ENCODE results near the gene SSH2. TPM values are rescaled to one million over a fixed set of nuclear protein-coding genes. Genes with fewer than 3 reads are reported as not detected.

Gene SSH2
- total RNA-seq, 1 donor = 13.0 TPM

DNA sequence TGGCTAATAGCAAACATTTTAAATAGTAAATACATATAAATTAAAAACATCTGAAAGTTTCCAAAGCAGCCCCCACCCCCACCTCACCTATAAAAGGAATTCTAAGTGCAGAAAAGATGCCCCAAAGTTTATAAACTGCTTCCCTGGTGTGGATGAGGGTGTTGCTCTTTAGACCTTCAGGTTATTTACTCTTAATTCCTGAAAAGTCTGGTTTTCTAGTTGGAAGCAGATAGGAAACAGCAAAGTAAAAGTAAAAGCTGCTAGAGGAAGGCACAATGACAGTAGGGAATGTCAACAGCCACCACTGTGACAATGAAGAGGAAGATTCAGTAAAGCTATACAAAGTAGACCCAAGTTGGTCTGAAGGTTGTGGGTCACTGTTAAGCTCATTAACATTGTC, 37.8 kb downstream of the SSH2 start:
- Histone ChIP-seq H3K4me3 (ENCODE audit: insufficient read depth, low read length) (no peak overlapping the region), H2AFZ (ENCODE audit: low read length) (no peak overlapping the region), H3K79me2 (ENCODE audit: insufficient read depth, low read length) (peaks cover 23% of the 10 kb centered on the region), H3K4me1 (ENCODE audit: insufficient read depth, low read length) (no peaks in the 10 kb centered on the region), H3K36me3 (ENCODE audit: insufficient read depth, low read length) (no peaks in the 10 kb centered on the region), H3K4me2 (ENCODE audit: insufficient read depth, low read length) (no peak overlapping the region), H3K9me3 (ENCODE audit: low read depth, low read length) (no peaks in the 10 kb centered on the region), H4K20me1 (ENCODE audit: insufficient read depth, low read length) (no peaks in the 10 kb centered on the region), H3K27me3 (ENCODE audit: insufficient read depth, low read length) (no peaks in the 10 kb centered on the region), H3K27ac (ENCODE audit: low read depth, low read length) (no peak overlapping the region)
- DNase-seq (ENCODE audit: insufficient read length, low spot score, missing footprints) = no peak
- TF ChIP-seq, protein P1, sequence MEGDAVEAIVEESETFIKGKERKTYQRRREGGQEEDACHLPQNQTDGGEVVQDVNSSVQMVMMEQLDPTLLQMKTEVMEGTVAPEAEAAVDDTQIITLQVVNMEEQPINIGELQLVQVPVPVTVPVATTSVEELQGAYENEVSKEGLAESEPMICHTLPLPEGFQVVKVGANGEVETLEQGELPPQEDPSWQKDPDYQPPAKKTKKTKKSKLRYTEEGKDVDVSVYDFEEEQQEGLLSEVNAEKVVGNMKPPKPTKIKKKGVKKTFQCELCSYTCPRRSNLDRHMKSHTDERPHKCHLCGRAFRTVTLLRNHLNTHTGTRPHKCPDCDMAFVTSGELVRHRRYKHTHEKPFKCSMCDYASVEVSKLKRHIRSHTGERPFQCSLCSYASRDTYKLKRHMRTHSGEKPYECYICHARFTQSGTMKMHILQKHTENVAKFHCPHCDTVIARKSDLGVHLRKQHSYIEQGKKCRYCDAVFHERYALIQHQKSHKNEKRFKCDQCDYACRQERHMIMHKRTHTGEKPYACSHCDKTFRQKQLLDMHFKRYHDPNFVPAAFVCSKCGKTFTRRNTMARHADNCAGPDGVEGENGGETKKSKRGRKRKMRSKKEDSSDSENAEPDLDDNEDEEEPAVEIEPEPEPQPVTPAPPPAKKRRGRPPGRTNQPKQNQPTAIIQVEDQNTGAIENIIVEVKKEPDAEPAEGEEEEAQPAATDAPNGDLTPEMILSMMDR (IDR thresholded peaks at IDR 0.05; ENCODE audit: extremely low read depth, low read depth, low read length) = no peak

DNA sequence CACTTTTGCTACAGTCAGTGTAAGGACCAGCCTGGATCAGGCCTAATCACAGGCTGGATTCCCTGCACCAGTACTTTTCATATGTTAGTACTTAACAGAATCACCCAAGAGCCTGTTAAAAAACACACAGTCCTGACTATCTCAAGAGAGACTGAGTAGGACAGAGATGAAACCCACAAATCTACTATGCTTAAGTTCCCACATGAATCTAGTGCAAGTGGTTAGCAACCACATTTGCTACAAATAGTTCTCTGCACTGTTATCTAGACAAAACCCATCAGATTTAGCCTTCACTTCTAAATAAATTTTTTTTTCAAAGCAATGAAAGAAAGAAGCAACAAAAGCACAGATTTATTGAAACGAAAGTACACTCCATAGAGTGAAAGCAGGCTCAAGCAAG, 38.9 kb downstream of the SSH2 start:
- no peak for DNase-seq (ENCODE audit: insufficient read length, low spot score, missing footprints)
- Histone ChIP-seq H3K4me1 (ENCODE audit: insufficient read depth, low read length) (no peaks in the 10 kb centered on the region), H3K27ac (ENCODE audit: low read depth, low read length) (no peak overlapping the region), H3K27me3 (ENCODE audit: insufficient read depth, low read length) (no peaks in the 10 kb centered on the region), H2AFZ (ENCODE audit: low read length) (no peak overlapping the region), H3K4me2 (ENCODE audit: insufficient read depth, low read length) (no peak overlapping the region), H3K4me3 (ENCODE audit: insufficient read depth, low read length) (no peak overlapping the region), H4K20me1 (ENCODE audit: insufficient read depth, low read length) (no peaks in the 10 kb centered on the region), H3K9me3 (ENCODE audit: low read depth, low read length) (no peaks in the 10 kb centered on the region), H3K79me2 (ENCODE audit: insufficient read depth, low read length) (peaks cover 23% of the 10 kb centered on the region), H3K36me3 (ENCODE audit: insufficient read depth, low read length) (no peaks in the 10 kb centered on the region)
- TF ChIP-seq, protein P1 (IDR thresholded peaks at IDR 0.05; ENCODE audit: extremely low read depth, low read depth, low read length) = no peak

- no peaks in the 10 kb centered on the region for H3K27me3 ChIP-seq (ENCODE audit: insufficient read depth, low read length)
- no peak for DNase-seq (ENCODE audit: insufficient read length, low spot score, missing footprints)
- TF ChIP-seq, protein P1 (IDR thresholded peaks at IDR 0.05; ENCODE audit: extremely low read depth, low read depth, low read length) = no peak
- peaks cover 8% of the 10 kb centered on the region for H3K4me1 ChIP-seq (ENCODE audit: insufficient read depth, low read length)
- H3K4me2 ChIP-seq (ENCODE audit: insufficient read depth, low read length) = no peak overlapping the region
- H3K9me3 ChIP-seq (ENCODE audit: low read depth, low read length) = no peaks in the 10 kb centered on the region
- H2AFZ ChIP-seq (ENCODE audit: low read length) = no peak overlapping the region
- peaks cover 18% of the 10 kb centered on the region for H3K79me2 ChIP-seq (ENCODE audit: insufficient read depth, low read length)
- H3K27ac ChIP-seq (ENCODE audit: low read depth, low read length) = no peak overlapping the region
- H4K20me1 ChIP-seq (ENCODE audit: insufficient read depth, low read length) = peaks cover 7% of the 10 kb centered on the region
- no peaks in the 10 kb centered on the region for H3K36me3 ChIP-seq (ENCODE audit: insufficient read depth, low read length)
- no peak overlapping the region for H3K4me3 ChIP-seq (ENCODE audit: insufficient read depth, low read length)
Observed at GRCh38 chr17:29885031-29885640, 44.9 kb downstream of the SSH2 start.

DNA sequence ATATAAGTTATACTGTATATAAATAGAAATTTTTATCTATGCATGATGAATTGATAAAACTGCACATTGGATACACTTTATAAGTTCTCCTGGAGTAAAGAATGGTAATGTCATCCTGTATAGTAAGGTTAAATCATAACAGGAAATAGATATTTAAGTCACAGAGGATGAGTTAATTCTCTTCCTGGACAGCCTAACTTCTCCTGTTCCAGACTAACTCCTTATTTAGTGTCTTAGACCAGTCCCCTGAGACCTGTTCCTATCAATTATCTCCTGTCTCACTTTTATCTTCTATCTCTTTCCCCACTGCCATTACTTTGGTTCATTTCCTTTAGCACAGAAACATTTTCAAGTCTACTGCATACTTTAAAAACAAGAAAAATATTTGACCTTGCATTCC, 46.5 kb downstream of the SSH2 start:
- peaks cover 27% of the 10 kb centered on the region for H3K79me2 ChIP-seq (ENCODE audit: insufficient read depth, low read length)
- DNase-seq (ENCODE audit: insufficient read length, low spot score, missing footprints) = no peak

More for the DNA sequence above, 46.5 kb downstream of the SSH2 start:
- H2AFZ ChIP-seq (ENCODE audit: low read length) = no peak overlapping the region
- no peaks in the 10 kb centered on the region for H3K27me3 ChIP-seq (ENCODE audit: insufficient read depth, low read length)
- peaks cover 11% of the 10 kb centered on the region for H4K20me1 ChIP-seq (ENCODE audit: insufficient read depth, low read length)
- no peak overlapping the region for H3K4me3 ChIP-seq (ENCODE audit: insufficient read depth, low read length)
- no peak overlapping the region for H3K4me2 ChIP-seq (ENCODE audit: insufficient read depth, low read length)
- H3K9me3 ChIP-seq (ENCODE audit: low read depth, low read length) = no peaks in the 10 kb centered on the region
- H3K4me1 ChIP-seq (ENCODE audit: insufficient read depth, low read length) = peaks cover 8% of the 10 kb centered on the region
- H3K27ac ChIP-seq (ENCODE audit: low read depth, low read length) = no peak overlapping the region
- H3K36me3 ChIP-seq (ENCODE audit: insufficient read depth, low read length) = no peaks in the 10 kb centered on the region
- TF ChIP-seq, protein P1 (IDR thresholded peaks at IDR 0.05; ENCODE audit: extremely low read depth, low read depth, low read length) = no peak

Measured in osteoblast (primary cell).